ENCODE results near the gene WNK2.
"Not testable (repeated sequence)": the region's sequence is repeated elsewhere in the genome, so short reads cannot be mapped to it uniquely, and the experiment has no call there.

The WNK2 gene

DNA sequence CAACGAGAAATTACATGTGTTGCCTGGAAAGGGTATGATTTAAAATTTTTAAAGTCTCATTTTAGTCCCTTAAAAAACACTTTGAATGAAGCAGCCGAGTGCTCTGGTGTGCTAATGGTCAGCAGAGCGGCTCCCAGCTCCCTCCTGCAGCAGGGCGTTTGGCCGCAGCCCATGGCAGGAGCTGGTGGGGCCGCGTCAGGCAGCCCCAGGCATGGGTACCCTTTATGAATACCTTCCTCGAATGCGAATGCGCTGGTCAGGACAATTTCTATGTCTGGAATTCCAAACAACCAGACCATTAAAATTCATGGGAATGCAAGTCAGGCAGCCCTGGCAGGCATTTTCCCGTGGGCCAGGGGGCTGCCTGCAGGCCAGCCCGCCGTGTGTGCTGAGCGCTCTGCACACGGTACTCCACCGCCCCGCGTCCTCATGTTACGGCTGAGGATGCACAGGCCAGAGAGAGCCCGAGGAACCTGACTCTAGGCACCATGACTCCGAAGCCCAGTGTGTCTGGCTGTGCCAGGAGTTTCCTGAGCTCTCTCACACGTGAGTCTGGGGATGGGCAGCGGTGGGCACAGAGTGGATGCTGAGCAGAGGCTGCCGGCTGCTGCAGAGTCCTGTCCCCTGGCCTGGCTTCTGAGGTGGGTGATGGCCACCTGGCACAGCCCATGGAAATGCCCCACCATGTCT lies 123.7 kb downstream of the WNK2 start:
- DNase-seq (ENCODE audit: low read depth) = no peak

DNA sequence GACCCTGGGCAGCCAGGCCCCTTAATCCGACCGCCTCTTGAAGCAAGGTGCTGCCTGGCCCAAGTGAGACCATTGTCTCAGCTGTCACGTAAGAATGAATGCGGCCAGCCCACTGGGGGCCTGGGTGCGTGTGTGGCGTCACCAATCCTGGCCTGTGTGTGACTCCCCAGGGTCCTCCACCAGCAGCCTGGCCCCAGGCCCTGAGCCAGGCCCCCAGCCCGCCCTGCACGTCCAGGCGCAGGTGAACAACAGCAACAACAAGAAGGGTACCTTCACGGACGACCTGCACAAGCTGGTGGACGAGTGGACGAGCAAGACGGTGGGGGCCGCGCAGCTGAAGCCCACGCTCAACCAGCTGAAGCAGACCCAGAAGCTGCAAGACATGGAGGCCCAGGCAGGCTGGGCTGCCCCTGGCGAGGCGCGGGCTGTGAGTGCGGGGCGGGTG lies 124.2 kb downstream of the WNK2 start:
- no peak for DNase-seq (ENCODE audit: low read depth)

- DNase-seq (ENCODE audit: low read depth) = no peak
Observed at GRCh38 chr9:93308676-93309075, 124.7 kb downstream of the WNK2 start.

DNA sequence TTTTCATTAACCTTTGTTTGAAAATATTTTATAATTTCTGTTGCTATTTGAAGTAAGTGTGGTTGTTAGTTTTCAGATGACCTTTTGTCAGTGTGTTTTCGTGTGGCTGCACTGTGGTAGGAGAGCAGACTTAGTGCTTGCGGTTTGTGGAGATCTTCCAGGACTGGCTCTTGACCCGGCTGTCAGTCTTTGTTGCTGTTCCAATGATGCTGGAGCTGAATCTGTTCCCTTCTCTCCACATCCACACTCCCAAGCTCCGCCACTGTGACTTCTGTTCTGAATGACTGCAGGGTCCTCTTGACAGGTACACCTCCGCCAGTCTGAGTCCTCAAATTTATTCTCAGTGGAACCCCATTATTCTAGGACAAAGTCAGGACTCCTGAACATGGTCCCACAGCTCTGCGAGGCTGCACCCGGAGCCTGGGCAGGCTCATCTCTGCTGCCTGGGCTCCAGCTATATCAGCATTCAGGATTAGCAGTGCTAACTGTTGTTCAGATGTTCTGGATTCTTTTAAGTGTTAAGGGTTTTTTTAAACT lies 126.0 kb downstream of the WNK2 start:
- DNase-seq (ENCODE audit: low read depth) = no peak

DNA sequence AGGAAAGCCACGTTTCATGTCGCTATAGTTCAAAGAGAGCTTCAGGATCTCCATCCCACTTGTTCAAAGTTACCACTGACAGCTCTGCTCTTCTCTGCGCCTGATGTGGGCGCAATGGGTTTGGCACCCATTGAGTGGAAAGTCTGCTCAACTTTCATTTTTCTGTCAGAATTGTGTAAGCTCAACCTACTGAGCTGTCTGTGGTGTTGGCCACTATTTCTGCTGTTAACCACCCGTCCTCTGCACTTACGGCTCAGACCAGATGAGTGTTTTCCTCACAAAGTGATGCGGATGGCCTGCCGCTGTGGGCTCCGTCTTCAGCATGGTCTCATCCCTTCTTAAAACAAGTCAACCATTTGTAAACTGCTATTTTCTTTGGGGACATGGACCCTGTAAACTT lies 131.2 kb downstream of the WNK2 start:
- DNase-seq (ENCODE audit: low read depth) = no peak

DNA sequence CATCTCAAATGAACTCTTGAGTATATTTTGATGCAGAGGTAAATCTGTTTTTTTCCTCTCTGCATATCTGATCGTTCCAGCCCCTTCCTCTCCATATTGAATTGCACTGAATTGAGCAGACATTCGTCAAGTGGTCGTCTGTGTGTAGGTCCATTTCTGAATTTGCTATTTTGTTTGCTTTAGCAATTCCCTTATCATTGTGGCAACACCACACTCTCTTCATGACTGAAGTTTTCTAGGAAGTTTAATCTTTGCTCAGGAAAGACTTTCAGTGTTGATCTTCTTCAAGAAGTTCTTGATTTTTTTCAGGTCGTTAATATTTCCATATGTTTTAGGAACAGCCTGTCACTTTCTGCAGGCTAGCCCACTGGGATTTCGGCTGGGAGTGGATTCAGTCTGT lies 132.0 kb downstream of the WNK2 start:
- DNase-seq (ENCODE audit: low read depth) = no peak

DNA sequence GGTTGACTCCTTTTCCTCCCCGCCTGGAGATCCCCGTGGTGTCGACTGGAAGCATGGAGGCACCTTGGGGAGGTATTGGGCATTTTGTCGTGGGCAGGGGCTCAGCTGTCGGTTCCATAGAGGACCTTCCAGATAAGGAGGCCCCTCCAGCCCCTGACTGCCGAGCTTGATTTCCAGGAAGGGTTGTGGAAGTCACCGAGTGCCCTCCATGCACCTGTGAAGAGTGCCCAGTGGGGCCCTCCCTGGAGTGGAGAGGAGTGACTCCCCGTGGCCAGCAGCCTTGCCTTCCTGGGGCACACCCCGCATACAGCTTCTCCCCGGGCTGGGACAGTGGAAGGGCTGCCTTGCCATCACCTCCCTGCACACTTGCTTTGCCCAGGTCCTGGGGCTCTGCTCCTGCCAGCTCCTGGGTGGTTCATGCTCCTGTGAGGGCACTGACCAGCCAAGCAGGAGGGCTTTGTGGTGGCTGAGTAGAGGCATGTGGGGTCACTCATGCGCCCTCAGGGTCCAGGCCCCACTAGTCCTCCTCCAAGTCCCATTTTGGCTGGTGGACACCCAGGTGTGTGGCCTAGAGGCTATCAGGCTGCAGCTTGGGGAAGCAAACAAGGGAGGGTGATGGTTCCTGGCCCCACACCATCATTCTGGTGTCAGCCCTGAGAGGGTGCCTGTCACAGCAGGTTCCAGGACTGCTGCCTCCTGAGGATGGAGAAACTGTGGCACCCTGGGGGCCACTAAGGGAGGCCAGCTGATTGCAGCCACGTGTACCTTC lies 133.0 kb downstream of the WNK2 start:
- DNase-seq (ENCODE audit: low read depth) = no peak

DNA sequence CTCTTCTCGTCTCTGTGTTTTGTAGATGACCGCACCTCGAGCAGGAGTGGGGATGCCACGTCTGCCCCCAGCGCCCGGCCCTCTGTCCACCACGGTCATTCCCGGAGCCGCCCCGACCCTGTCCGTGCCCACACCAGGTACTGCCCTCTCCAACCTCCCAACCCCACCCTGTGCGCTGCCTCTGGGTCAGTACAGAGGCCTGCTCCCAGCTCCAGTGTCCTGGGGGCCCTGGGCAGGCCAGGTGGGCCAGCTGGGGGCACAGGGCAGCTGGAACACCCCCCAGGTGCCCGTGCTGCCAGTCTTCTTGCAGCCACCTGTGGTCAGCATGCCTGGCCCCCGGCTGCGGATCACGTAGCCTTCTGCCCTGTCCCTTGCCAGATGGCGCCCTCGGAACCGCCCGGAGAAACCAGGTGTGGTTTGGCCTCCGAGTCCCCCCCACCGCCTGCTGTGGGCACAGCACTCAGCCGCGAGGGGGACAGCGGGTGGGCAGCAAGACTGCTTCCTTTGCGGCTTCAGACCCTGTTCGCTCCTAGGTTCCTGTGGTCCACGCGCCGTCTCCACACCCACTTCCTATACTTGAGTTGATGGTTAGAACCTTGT lies 133.7 kb downstream of the WNK2 start:
- DNase-seq (ENCODE audit: low read depth) = no peak

DNA sequence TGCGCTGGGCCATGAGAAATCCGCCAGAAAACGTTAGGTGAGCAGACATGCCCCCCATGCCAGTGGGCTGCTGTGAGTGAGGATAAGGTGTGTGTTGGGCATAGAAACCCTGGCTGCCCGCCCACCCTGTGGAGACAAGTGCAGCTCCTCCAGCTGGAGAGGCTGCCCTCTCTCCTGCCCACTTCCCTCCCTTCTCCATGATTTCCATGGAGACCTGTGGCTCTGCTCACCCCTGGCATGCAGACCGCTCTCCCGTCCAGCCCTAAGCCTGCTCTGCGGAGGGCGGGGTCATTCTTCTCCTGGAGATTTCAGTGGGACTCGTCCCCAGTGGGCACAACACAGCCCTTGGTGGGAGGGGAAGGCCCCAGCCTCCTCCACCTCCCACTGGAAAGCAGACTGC lies 134.5 kb downstream of the WNK2 start:
- no peak for DNase-seq (ENCODE audit: low read depth)

DNA sequence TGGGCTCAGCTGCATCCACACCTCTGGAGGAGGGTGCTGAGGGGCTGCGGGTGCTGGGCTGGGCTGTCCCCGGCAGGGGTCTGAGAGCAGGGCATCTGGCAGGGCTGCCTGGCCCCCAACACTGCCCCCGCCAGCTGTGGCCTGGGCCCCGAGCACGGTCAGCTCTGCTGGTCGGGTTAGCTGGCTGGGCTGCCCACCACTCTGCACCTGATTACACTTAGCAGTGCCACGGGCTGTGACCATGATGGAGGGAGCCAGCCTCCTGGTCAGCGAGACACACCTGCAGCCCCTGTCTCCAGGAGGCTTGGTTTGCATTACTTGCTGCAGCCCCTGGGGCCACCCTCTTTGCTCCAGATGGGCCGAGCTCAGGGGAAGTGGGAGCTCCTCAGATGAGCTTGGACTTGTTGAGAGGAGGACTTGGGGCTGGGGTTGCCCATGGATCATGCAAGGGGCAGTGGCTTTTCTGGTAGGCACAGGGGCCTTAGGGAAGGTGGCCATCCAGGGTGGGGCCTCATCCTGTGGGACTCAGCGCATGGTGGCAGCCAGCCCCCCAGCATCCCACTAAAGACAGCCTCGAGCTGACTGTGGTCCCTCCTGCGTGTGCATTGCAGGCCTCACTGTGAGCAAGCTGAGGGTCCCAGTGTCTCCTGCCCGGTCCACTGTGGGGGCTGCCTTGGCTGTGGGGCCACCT lies 135.5 kb downstream of the WNK2 start:
- no peak for DNase-seq (ENCODE audit: low read depth)

- no peak for DNase-seq (ENCODE audit: low read depth)
Observed at GRCh38 chr9:93319992-93320500, 136.1 kb downstream of the WNK2 start.

GRCh38 chr9:93320591-93321219 lies 136.8 kb downstream of the WNK2 start:
- DNase-seq (ENCODE audit: low read depth) = no peak

DNA sequence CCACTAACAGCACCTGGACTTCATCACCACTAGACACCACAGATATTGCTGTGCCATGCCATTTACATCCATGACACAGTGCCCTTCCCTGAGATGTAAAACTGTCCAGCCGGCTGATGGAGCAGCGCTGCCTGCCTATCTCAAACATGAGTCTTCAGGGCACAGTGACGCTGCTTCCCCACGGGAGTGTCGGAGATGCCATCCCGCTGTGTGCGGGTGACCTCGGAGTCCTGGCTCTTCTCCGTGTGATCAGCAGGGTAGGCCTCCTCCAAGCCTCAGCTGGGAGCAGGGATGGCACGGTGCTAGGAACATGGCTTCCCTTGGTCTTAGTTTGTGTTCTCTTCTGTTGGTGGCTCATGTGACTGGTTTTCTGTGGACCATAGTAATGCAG lies 137.3 kb downstream of the WNK2 start:
- DNase-seq (ENCODE audit: low read depth) = no peak

GRCh38 chr9:93323446-93323954 lies 139.6 kb downstream of the WNK2 start:
- DNase-seq (ENCODE audit: low read depth) = not testable (repeated sequence)

DNA sequence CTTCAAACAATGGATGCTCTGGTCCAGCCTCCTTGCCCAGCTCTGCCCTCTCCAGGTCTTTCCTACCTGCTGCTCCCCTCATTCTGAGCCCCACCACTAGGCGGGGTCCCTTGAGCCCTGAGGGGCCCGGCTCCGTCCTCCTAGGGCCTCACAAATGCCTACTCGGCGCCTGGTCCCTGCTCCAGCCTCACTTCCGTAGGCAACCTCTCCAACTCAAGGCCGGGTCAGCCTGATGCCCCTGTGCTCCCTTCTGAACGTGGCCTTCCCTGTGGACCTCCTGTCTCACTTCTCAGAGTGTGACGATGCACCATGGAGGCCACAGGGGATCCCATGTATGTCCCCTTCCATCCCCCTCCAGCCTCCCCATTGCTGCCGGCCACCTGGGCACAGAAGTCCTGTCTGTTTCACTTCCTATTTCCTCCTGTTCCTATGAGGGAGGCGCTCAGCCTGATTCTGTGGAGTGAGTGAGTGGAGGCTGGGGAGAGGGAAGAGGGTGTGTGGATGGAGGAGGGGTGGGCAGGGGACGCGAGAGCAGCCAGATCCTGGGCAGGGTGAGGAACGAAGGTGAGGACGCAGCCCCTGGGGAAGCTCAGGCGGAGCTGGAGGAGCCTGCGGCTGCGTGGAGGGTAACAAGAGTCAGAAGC lies 140.4 kb downstream of the WNK2 start:
- no peak for DNase-seq (ENCODE audit: low read depth)

- no peak for DNase-seq (ENCODE audit: low read depth)
Observed at GRCh38 chr9:93325307-93326035, 141.5 kb downstream of the WNK2 start.

DNA sequence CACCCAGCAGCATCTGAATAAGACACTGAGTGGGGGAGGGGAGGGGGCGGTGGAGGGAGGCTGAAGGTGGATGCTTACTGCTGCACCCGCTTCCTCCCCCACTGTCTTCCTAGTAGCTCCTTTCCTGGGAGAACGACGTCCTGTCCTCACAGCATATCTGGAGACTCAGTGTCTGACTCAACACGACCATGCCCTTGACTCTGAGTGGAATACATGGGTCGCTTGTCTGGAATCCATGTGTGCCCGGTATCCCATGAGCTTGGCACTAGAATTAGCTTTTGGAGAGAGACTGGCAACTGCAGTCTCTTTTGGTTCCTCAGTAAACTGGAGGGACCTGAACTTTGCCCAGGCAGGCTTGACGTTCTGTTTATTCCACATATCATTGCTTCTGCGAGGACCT lies 142.1 kb downstream of the WNK2 start:
- no peak for DNase-seq (ENCODE audit: low read depth)

DNA sequence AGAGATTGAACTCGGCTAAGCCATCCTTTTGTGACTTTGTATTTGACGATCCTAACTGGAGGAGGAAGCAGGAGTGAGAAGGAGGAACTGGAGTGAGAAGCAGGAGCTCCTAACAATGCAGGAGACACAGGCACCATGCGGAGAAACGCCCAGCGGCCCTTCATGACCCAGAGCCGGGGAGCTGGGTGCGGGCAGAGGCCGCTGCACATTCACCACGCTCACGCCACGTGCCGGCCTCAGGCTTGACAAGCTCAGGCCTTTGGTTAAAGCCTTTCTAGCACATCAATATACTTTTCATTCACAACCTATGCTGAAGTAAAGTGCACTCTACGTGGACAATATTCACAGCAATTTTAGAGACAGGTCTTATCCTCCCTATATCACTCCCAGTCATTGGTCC lies 142.7 kb downstream of the WNK2 start:
- no peak for DNase-seq (ENCODE audit: low read depth)

DNA sequence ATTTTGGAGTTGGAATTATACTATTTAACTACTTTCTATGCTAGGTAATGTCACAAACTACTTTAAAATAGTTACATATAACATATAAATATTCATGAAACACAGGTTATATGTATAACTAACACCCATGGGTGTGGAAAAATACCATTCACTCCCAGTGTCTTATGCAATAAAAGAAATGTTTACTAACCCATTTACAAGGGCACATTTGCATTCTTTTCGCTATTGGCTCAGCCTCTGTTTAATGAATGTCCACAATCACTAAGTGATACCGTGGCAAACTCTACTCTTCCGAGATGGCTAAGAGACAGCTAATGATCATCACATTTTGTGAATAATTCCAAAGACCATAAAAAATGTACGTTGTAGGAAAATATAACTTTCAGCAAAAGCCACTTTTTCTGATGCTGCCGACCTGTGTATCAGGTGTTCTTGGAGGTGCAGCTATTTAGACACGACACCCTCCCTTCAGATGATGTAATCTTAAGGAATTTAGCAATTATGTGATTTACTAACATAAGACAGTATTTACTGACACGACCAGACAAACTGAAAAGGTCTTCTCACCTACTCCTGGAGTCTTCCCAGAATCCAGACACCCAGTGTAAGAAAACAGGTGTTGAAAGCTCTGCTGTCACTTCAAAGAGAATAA lies 145.8 kb downstream of the WNK2 start:
- DNase-seq (ENCODE audit: low read depth) = no peak

GRCh38 chr9:93332317-93332716 lies 148.4 kb downstream of the WNK2 start:
- no peak for DNase-seq (ENCODE audit: low read depth)

Data from activated T-cell treated with anti-CD3 and anti-CD28 coated beads for 24 hours (primary cell).